AG04449 (cell line): ENCODE measurements around the gene INSRR.
A peak's percentile ranks its signal among the peaks of the same experiment; 100 is the strongest.

Experiments
- CTCF ChIA-PET: fragments of 350-600 bp; formaldehyde crosslinking; extraction: SDS; loops from one replicate; lab custom pipeline; 2021; ENCODE audit warnings: antibody characterized with exemption; lab: Yijun Ruan, JAX
- POLR2A ChIA-PET: fragments of 400-600, 350-600 bp; formaldehyde crosslinking; extraction: SDS; loops from one replicate; lab custom pipeline; 2020; ENCODE audit warnings: antibody characterized with exemption, inconsistent platforms; lab: Yijun Ruan, JAX
- DNase-seq: peaks from one replicate; pipeline ENCODE4 v3.0.0-alpha.2; 2010; ENCODE audit warnings: low read depth, low spot score
- H3K4me3 ChIP-seq: 2 replicates; pipeline ENCODE4 v1.5.1; 2011; ENCODE audit warnings: low read depth, mild to moderate bottlenecking, control low read depth, low read length
- TF ChIP-seq, protein P1 (sequence below): IDR thresholded peaks from one replicate; pipeline ENCODE4 v1.5.1; 2011; ENCODE audit warnings: mild to moderate bottlenecking, moderate library complexity, low read length, control low read depth, inconsistent platforms; ENCODE audit not compliant: insufficient read depth; ENCODE audit errors: missing control alignments

The INSRR gene

DNA sequence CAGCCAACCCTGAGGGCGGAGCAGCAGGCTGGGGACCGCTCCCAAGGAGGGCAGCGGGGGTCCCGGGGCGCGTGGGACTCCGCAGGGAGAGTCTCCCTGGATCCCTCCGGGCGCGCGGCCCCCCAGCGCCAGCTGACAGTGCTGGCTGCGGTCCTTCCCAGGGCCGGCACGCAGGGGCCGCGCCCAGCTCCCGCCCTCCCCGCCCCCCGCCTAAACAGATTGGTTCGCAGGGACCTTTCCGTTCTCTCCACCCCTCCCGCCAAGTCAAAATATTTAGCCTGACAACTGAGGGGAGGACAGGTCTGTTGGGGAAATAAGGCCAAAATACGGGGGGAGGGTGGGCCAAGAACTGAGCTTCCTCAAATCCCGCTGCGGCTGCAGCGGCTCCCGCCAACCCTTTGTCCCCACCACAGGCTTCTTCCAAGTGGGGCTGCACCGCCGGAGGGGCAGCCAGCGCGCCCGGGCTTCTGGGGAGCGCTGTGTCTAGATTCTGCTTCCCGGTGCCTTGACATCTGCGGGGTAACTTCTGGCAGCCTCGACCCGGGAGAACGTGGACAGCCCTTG, at the start of gene INSRR:
Gene INSRR (minus strand): TSS at position 159 of the 564 bp plus-strand sequence. CDS start 496 bp downstream, outside the sequence.
- CTCF ChIA-PET, result interaction anchor here (0.9 to 16.4 kb wide), 31 partner anchors 10 to 512 kb away, joined by 3 to 476 read pairs (median 10); partner anchors contain the start of genes CRABP2, ISG20L2, METTL25B and PEAR1
- DNase-seq, result no peak
- peak within 1 kb of the TSS; percentile 48 for H3K4me3 ChIP-seq
- TF ChIP-seq, protein P1, sequence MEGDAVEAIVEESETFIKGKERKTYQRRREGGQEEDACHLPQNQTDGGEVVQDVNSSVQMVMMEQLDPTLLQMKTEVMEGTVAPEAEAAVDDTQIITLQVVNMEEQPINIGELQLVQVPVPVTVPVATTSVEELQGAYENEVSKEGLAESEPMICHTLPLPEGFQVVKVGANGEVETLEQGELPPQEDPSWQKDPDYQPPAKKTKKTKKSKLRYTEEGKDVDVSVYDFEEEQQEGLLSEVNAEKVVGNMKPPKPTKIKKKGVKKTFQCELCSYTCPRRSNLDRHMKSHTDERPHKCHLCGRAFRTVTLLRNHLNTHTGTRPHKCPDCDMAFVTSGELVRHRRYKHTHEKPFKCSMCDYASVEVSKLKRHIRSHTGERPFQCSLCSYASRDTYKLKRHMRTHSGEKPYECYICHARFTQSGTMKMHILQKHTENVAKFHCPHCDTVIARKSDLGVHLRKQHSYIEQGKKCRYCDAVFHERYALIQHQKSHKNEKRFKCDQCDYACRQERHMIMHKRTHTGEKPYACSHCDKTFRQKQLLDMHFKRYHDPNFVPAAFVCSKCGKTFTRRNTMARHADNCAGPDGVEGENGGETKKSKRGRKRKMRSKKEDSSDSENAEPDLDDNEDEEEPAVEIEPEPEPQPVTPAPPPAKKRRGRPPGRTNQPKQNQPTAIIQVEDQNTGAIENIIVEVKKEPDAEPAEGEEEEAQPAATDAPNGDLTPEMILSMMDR, result no peak
- POLR2A ChIA-PET, result interaction anchor here (0.8 to 1.3 kb wide), 3 partner anchors 61 to 131 kb away, joined by 3 to 4 read pairs (median 3); partner anchors contain the start of genes HDGF, ISG20L2 and METTL25B

DNA sequence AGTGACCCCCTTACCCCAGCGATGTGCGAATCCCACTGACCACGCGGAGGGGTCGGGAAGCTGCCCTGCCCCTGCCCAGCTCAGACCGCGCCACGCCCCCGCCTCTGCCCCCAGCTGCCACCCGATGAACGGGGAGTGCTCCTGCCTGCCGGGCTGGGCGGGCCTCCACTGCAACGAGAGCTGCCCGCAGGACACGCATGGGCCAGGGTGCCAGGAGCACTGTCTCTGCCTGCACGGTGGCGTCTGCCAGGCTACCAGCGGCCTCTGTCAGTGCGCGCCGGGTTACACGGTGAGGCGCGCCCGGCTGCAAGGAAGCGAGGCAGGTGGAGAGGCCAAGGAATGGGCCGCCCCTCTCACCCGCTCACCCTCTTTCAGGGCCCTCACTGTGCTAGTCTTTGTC, 49.6 kb upstream of the INSRR start:
- no peak for DNase-seq
- ChIA-PET POLR2A (no interaction called here), CTCF (interaction anchor here (6.5 kb wide), 1 partner anchor 14 kb away, joined by 97 read pairs; the partner anchor contains the start of gene LRRC71)
- TF ChIP-seq, protein P1, result no peak
- no peak overlapping the region for H3K4me3 ChIP-seq

- H3K4me3 ChIP-seq, result no peak overlapping the region
- CTCF ChIA-PET, result no interaction called here
- POLR2A ChIA-PET, result no interaction called here
- TF ChIP-seq, protein P1, result no peak
- no peak for DNase-seq
Observed at GRCh38 chr1:156906206-156906906, 47.4 kb upstream of the INSRR start.

GRCh38 chr1:156905651-156906050, 46.7 kb upstream of the INSRR start:
- no peak overlapping the region for H3K4me3 ChIP-seq
- DNase-seq, result no peak
- CTCF ChIA-PET, result no interaction called here
- POLR2A ChIA-PET, result no interaction called here
- TF ChIP-seq, protein P1, result no peak

DNA sequence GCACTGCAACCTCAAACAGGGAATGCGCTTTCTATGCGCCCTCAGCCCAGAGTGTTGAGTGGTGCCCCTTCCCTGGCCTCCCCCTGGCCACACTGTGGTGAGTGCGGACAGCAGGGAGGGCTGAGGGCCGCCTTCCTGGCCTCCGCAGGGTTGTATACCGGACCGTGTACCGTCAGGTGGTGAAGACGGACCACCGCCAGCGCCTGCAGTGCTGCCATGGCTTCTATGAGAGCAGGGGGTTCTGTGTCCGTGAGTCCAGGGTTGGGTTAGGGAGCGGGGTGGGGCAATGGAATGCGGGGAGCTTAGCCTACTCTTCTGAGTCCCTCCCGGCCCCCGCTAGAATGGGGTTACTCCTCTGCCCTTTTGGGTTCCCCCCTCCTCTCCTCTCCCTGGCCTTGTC, 46.3 kb upstream of the INSRR start:
- ChIA-PET POLR2A (no interaction called here), CTCF (no interaction called here)
- H3K4me3 ChIP-seq, result no peak overlapping the region
- no peak for DNase-seq
- TF ChIP-seq, protein P1, result no peak

DNA sequence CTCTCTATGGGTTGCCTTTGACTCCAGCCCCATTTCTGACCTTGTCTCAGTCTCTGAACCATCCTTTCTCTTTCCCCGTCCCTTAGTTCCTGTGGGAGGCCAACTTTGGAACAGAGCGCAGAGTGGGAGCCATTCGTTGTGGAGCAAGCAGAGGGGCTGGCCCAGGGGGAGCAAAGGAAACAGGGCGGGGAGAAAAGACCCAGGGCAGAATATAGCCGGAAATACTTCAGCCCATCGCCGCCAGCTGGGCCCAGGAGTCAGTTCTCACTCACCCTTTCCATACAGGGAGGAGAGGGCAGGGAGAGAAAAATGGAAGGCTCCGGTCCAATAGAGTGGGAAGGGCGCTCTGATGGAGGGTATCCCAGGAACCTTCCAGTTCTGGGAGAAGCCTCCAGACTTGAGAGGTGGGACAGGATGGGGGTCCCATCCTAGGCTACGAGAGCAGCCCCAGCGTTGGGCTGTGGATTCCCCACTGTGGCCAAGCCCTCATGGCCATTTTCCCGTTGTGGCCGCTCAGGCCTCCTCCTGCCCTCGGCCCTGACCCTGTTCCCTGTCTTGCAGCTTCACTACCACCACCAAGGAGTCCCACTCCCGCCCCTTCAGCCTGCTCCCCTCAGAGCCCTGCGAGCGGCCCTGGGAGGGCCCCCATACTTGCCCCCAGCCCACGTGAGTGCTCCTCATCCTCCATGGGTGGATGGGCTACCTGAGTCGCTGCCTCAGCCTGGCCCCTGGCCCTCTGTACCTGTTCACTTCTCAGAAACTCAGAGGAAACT, 45.5 kb upstream of the INSRR start:
- POLR2A ChIA-PET, result no interaction called here
- CTCF ChIA-PET, result interaction anchor here (1.2 to 23.6 kb wide), 3 partner anchors 13 to 21 kb away, joined by 3 to 678 read pairs (median 71); partner anchors contain the start of genes LRRC71 and PEAR1
- no peak overlapping the region for H3K4me3 ChIP-seq
- TF ChIP-seq, protein P1, result no peak
- DNase-seq, result no peak
